Measurements from ENCODE around the gene ANKRD9.
"Not testable (repeated sequence)": the region's sequence is repeated elsewhere in the genome, so short reads cannot be mapped to it uniquely, and the experiment has no call there.

DNA sequence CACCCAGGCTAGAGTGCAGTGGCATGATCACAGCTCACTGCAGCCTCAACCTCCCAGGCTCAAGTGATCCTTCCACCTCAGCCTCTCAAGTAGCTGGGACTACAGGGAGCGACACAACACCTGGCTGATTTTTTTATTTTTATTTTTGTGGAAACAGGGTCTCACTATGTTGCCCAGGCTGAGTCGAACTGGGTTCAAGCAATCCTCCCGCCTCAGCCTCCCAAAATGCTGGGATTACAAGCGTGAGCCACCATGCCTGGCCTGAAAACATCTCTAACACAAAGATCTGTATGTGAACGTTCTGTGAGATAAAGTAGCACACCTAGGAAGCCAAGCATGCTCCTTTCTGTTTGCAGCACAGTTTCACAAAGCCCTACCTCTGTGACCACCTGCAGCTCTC lies 10.1 kb upstream of the ANKRD9 start:
- TF ChIP-seq, protein P1, sequence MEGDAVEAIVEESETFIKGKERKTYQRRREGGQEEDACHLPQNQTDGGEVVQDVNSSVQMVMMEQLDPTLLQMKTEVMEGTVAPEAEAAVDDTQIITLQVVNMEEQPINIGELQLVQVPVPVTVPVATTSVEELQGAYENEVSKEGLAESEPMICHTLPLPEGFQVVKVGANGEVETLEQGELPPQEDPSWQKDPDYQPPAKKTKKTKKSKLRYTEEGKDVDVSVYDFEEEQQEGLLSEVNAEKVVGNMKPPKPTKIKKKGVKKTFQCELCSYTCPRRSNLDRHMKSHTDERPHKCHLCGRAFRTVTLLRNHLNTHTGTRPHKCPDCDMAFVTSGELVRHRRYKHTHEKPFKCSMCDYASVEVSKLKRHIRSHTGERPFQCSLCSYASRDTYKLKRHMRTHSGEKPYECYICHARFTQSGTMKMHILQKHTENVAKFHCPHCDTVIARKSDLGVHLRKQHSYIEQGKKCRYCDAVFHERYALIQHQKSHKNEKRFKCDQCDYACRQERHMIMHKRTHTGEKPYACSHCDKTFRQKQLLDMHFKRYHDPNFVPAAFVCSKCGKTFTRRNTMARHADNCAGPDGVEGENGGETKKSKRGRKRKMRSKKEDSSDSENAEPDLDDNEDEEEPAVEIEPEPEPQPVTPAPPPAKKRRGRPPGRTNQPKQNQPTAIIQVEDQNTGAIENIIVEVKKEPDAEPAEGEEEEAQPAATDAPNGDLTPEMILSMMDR (IDR thresholded peaks at IDR 0.05), result not testable (repeated sequence)
- not testable (repeated sequence) for TF ChIP-seq POLR2A, EP300 (IDR thresholded peaks at IDR 0.05)

Measured in sigmoid colon (tissue), 4 donors.